Tibial artery (tissue), 4 donors: ENCODE measurements around the gene ELFN1.
A peak's percentile ranks its signal among the peaks of the same experiment; 100 is the strongest.

Source experiments
- DNase-seq, 2 donors: peaks; one replicate each; pipeline ENCODE4 v3.0.0-alpha.2; 2019
- H3K27ac ChIP-seq, 2 donors: fragments of 200-600 bp; sonication (generic) in 1 of 2; 1 replicate in 1 of 2; 2 replicates in 1 of 2; pipeline ENCODE4 v1.5.1; 2018 to 2019; ENCODE audit warnings: mild to moderate bottlenecking in 1 of 2
- H3K27me3 ChIP-seq, 2 donors: fragments of 200-600 bp; sonication (generic) in 1 of 2; one replicate each; pipeline versions ENCODE4 v1.5.1 to v1.6.0; 2016 to 2019
- H3K36me3 ChIP-seq, 3 donors: fragments of 200-600 bp; sonication (generic) in 2 of 3; one replicate each; pipeline ENCODE4 v1.5.1; 2016 to 2019; ENCODE audit warnings: mild to moderate bottlenecking in 2 of 3
- H3K4me1 ChIP-seq, 4 donors: fragments of 200-600 bp; sonication (generic) in 2 of 4; 1 replicate in 3 of 4; 2 replicates in 1 of 4; pipeline ENCODE4 v1.5.1; 2016 to 2019
- H3K4me3 ChIP-seq, 2 donors: fragments of 200-600 bp; sonication (generic) in 1 of 2; 1 replicate in 1 of 2; 2 replicates in 1 of 2; pipeline ENCODE4 v1.5.1; 2018 to 2019; ENCODE audit warnings: mild to moderate bottlenecking in 2 of 2
- H3K9me3 ChIP-seq, 3 donors: fragments of 200-600 bp; sonication (generic) in 1 of 3; one replicate each; pipeline ENCODE4 v1.5.1; 2016 to 2019
- intact Hi-C: fragments of 100-400 bp; cut with DNase I; formaldehyde crosslinking; loops from one replicate; pipeline ENCODE4 v1.15.0; 2023; ENCODE audit warnings: low total_unique reads
- TF ChIP-seq, protein P1 (sequence below), 2 experiments: fragments of 200-600 bp in 1 of 2; fragments of 450-650 bp in 1 of 2; IDR thresholded peaks; one replicate each; pipeline ENCODE4 v1.5.1; 2017 to 2019; ENCODE audit warnings: antibody characterized with exemption in 2 of 2, mild to moderate bottlenecking in 1 of 2, moderate library complexity in 1 of 2

ELFN1 gene

DNA sequence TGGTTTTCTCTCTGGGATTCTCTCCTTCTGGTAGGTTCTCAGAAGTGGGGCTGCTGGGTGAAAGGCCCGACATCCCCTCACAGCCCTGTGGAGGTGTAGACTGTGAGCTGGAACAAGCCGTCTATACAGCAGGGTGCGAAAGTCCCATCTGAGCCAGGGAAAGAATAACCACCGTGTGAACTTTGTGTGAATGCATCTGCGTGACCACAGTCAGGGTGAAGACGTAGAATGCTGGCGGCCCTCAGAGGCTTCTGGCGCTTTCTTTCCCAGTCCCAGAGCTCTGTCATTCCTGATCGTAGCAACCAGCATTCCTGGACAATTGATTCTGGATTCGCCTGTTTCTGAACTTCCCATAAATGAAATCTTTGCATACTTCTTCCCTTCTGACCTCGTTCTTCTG lies 30.0 kb downstream of the ELFN1 start:
- TF ChIP-seq, protein P1, sequence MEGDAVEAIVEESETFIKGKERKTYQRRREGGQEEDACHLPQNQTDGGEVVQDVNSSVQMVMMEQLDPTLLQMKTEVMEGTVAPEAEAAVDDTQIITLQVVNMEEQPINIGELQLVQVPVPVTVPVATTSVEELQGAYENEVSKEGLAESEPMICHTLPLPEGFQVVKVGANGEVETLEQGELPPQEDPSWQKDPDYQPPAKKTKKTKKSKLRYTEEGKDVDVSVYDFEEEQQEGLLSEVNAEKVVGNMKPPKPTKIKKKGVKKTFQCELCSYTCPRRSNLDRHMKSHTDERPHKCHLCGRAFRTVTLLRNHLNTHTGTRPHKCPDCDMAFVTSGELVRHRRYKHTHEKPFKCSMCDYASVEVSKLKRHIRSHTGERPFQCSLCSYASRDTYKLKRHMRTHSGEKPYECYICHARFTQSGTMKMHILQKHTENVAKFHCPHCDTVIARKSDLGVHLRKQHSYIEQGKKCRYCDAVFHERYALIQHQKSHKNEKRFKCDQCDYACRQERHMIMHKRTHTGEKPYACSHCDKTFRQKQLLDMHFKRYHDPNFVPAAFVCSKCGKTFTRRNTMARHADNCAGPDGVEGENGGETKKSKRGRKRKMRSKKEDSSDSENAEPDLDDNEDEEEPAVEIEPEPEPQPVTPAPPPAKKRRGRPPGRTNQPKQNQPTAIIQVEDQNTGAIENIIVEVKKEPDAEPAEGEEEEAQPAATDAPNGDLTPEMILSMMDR (IDR thresholded peaks at IDR 0.05) = no peak
- H3K9me3 ChIP-seq = peaks cover 2 to 15% (median 15%) of the 10 kb centered on the region in 3 donors
- intact Hi-C loops = no loop called here
- H3K27me3 ChIP-seq = peaks cover 0 to 13% of the 10 kb centered on the region in 2 donors
- H3K36me3 ChIP-seq = no peaks in the 10 kb centered on the region
- no peak for DNase-seq
- no peaks in the 10 kb centered on the region for H3K4me1 ChIP-seq
- no peak overlapping the region for H3K27ac ChIP-seq
- no peak overlapping the region for H3K4me3 ChIP-seq

DNA sequence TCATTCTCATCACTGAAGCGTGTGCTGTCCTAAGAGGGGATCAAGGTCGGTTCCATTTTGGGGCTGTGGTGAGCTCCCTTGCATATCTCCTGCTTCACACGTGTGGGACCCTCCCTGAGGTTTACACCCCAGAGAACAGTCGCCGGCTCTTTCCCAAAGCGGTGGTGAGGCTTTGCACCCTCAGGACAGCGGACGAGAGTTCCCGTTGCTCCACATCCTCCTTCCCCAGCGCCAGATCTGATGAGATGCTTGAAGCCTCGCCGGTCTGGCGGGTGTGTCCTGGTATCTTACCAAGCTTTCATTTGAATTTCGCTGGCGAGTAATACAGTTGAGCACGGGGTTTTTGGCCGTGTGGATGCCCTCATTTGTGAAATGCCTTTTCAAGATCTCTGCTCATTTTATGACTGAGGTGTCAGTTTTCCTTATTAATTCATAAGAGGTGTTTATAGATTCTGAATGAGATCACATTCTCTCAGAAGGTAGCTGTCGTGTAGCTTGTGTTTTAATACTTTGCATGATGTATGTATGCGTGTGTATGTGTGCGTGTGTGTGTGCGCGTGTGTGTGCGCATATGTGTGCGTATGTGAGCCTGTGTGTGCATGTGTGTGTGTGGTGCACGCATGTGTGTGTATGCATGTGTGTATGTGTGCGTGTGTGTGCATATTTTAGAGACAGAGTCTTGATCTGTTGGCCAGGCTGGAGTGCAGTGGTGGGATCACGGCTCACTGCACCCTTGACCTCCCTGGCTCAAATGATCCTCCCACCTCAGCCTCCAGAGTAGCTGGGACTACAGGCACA lies 30.7 kb downstream of the ELFN1 start:
- Histone ChIP-seq H3K27ac (no peak overlapping the region), H3K27me3 (peaks cover 0 to 14% of the 10 kb centered on the region in 2 donors), H3K9me3 (peaks cover 2 to 15% (median 15%) of the 10 kb centered on the region in 3 donors), H3K4me3 (no peak overlapping the region), H3K4me1 (no peaks in the 10 kb centered on the region), H3K36me3 (no peaks in the 10 kb centered on the region)
- TF ChIP-seq, protein P1 (IDR thresholded peaks at IDR 0.05) = no peak
- intact Hi-C loops = no loop called here
- peak in 1 of 2 donors; percentile 37 for DNase-seq

DNA sequence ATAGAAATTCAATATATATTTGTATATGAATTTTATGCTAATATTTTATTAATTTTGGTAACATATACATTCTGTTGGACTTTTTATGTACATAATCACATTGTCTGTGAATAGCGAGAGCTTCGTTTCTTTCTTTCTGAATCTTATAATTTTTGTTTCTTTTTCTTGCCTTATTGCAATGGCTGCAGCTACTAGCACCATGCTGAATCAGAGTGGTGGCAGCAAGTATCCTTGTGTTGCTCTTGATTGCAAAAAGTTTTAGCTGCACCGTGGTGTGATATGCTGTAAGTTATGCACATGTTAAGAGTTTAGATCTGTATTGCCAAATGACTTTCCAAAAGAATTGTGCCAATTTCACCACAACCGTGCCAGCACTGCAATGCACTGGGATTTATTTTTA lies 32.6 kb downstream of the ELFN1 start:
- intact Hi-C loops = no loop called here
- Histone ChIP-seq H3K27me3 (peaks cover 0 to 19% of the 10 kb centered on the region in 2 donors), H3K4me3 (no peak overlapping the region), H3K4me1 (no peaks in the 10 kb centered on the region), H3K27ac (no peak overlapping the region), H3K9me3 (peaks cover 2 to 15% (median 15%) of the 10 kb centered on the region in 3 donors), H3K36me3 (no peaks in the 10 kb centered on the region)
- DNase-seq = no peak
- TF ChIP-seq, protein P1 (IDR thresholded peaks at IDR 0.05) = no peak

DNA sequence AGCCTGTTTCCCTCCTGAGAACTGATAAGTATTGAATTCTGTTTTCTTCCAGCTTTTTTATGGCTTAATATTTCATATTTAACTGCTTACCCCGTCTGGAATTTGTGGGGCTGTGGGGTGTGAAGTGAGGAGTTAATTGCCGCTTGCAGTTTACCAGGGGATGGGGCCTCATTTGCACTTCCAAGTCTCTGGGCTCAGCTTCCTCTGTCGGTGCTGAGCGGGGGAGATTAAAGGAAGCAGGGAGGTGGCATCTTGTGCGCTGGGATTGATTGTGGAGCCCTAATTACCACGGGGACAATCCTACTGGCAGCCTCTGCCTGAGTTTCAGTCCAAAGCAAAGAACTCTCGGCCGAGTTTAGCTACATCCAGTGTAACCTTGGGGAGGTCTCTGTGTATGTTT lies 33.4 kb downstream of the ELFN1 start:
- TF ChIP-seq, protein P1 (IDR thresholded peaks at IDR 0.05) = no peak
- H3K27me3 ChIP-seq = peaks cover 0 to 26% of the 10 kb centered on the region in 2 donors
- no peak overlapping the region for H3K27ac ChIP-seq
- intact Hi-C loops = no loop called here
- no peaks in the 10 kb centered on the region for H3K36me3 ChIP-seq
- H3K9me3 ChIP-seq = peaks cover 2 to 15% (median 15%) of the 10 kb centered on the region in 3 donors
- DNase-seq = peak in 1 of 2 donors; percentile 17
- H3K4me3 ChIP-seq = no peak overlapping the region
- no peaks in the 10 kb centered on the region for H3K4me1 ChIP-seq

DNA sequence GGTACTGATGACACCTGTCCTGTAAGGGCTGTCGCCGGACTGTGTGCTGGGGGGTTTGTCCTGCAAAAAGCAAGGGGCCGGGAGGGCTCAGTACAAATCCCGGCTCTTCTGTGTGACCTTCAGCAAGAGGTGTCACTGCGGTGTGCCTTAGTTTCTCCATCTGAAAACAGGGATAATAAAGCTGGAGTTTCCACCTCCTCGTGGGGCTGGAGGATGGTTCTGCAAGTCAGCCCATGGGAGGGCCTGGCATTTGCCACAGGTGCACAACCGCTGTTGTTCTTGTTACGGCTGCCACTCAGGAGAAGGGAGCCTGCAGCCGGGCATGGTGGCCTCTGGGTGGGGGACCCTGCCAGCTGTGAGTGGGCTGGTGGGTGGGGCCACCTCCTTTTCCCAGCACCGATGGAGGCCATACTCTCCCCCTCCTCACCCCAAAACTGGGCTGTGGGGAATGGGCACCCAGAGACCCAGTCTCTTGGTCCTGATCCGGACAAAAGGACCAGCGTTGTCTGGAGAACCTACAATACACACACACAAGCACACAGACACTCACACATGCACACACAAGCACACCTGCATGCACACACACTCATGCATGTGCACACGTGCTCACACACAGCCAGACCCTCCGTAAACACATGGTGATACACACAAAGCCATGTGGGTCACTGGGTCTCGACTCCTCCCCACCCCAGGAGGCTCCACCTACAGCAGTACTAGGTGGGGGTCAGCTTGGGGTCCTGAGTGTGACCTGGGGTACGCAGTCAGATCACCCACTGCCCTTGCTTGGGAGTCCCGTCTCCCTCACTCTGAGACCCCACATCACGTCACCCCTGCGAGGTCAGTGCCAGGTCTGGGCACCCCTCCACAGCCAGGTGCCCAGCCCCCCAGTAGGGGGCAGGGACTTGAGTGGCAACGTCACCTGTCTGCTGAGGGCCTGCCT lies 34.1 kb downstream of the ELFN1 start:
- no peak overlapping the region for H3K27ac ChIP-seq
- TF ChIP-seq, protein P1 (IDR thresholded peaks at IDR 0.05) = no peak
- intact Hi-C loops = no loop called here
- H3K9me3 ChIP-seq = peaks cover 2 to 17% (median 15%) of the 10 kb centered on the region in 3 donors
- no peak overlapping the region for H3K4me3 ChIP-seq
- H3K4me1 ChIP-seq = no peaks in the 10 kb centered on the region
- H3K36me3 ChIP-seq = no peaks in the 10 kb centered on the region
- peaks cover 0 to 32% of the 10 kb centered on the region in 2 donors for H3K27me3 ChIP-seq
- DNase-seq = peak in 1 of 2 donors; percentile 45
